Upper lobe of right lung (tissue), 1 donor: ENCODE measurements around the gene ALDH18A1. TPM values are rescaled to one million over a fixed set of nuclear protein-coding genes. Genes with fewer than 3 reads are reported as not detected.

Source experiments
- ATAC-seq: fragments of 200-7000 bp; cut with Tn5 transposase; one replicate; pipeline ENCODE4 v1.9.1; 2020; ENCODE audit warnings: mild to moderate bottlenecking, moderate library complexity
- DNase-seq: peaks from one replicate; pipeline ENCODE4 v3.0.0-alpha.2; 2020
- H3K27ac ChIP-seq: fragments of 200-600 bp; one replicate; pipeline ENCODE4 v1.8.0; 2022
- H3K27me3 ChIP-seq: fragments of 200-600 bp; one replicate; pipeline ENCODE4 v1.8.0; 2022; ENCODE audit warnings: mild to moderate bottlenecking
- H3K36me3 ChIP-seq: fragments of 200-600 bp; one replicate; pipeline ENCODE4 v1.8.0; 2022
- H3K4me1 ChIP-seq: fragments of 200-600 bp; one replicate; pipeline ENCODE4 v1.8.0; 2022
- H3K4me3 ChIP-seq: fragments of 200-600 bp; one replicate; pipeline ENCODE4 v1.8.0; 2022; ENCODE audit warnings: mild to moderate bottlenecking
- H3K9me3 ChIP-seq: fragments of 200-600 bp; one replicate; pipeline ENCODE4 v1.8.0; 2022
- CTCF ChIP-seq: fragments of 200-600 bp; IDR thresholded peaks from one replicate; pipeline ENCODE4 v1.8.0; 2022; ENCODE audit warnings: antibody characterized with exemption
- intact Hi-C: fragments of 100-400 bp; cut with DNase I; formaldehyde crosslinking; loops from one replicate; pipeline ENCODE4 v1.11.0; 2022
- long read RNA-seq: library from polyadenylated mRNA; unstranded; transcript quantifications from one replicate; pipeline ENCODE4 v2.0.0, GENCODE V29; 2021
- total RNA-seq: library from RNA; stranded (reverse); fragmentation: NEBNext Ultra II Directional; extraction: Animal tissue kit (Norgen Biotek cat#: 25700); gene quantifications from one replicate; pipeline ENCODE4 v1.2.1, GENCODE V29; 2021
- donor health status: DM: no; HTN: yes; CAD: no; lungs with severe emphysema.

The ALDH18A1 gene
- total RNA-seq, result 32.8 TPM
- long read RNA-seq, transcript ALDH18A1-202 (18 exons, 3,359 nt), result major isoform, 26 of 44 reads
- long read RNA-seq, partial matches to known transcripts, result 8 of 44 reads
- long read RNA-seq, other reads (novel, unspliced or antisense), result 10 of 44 reads

DNA sequence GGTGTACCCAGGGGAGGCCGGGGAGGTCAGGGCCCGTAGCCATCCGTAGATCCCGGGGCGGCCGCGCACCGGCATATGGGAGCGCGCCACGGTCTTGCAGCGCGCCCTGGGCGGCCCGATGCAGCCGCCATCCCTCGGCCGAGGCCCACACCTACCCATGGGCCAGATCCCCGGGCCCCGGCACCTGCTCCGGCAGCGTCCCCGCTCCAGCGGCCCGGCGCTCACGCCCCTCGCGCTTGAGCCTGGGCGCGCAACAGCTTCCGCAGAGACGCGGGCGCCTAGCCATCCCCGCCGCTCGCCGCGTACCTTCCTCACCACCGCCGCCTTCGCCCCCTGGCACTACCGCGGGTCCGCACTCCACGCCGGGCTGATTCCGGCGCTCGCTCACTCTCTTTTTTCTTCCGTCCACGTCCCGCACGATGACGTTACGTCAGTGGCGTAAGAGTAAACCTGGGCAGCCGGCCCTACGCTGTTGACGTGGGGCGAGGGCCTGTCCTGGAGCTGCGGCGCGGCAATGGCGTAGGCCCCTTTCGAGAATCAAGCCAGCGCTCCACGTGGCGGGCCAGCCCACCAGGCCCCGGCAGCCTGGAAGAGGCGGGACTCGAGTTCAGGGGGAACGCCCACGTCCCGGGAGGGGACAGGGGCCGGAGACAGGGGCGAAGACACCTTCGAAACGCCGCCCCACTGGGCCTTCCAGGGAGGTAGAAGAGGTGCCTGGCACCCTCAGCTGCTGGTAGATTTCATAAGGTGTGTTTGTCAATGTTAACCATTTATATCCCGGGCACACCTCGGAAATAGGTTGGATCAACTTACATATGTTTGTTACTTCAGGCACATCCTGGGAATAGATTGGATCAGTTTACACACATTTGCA is at the start of gene ALDH18A1:
Gene ALDH18A1, minus strand, starts transcription at position 421 of the 874 bp plus-strand sequence. CDS start 3,334 bp downstream, outside the sequence.
- ATAC-seq (peak; percentile 96), DNase-seq (peak; percentile 96)
- Histone ChIP-seq H3K36me3 (peaks cover 13% of the 10 kb centered on the region), H3K9me3 (no peaks in the 10 kb centered on the region), H3K27me3 (no peaks in the 10 kb centered on the region), H3K4me1 (peaks cover 3% of the 10 kb centered on the region), H3K27ac (peak within 1 kb of the TSS; percentile 28), H3K4me3 (peak within 1 kb of the TSS; percentile 74)
- intact Hi-C loops, result no loop called here
- no peak for TF ChIP-seq CTCF

- H3K27me3 ChIP-seq, result no peaks in the 10 kb centered on the region
- TF ChIP-seq CTCF, result no peak
- no peak for ATAC-seq
- H3K36me3 ChIP-seq, result no peaks in the 10 kb centered on the region
- DNase-seq, result no peak
- H3K27ac ChIP-seq, result no peak overlapping the region
- H3K9me3 ChIP-seq, result no peaks in the 10 kb centered on the region
- intact Hi-C loops, result loop anchor here (10.0 kb wide), 1 partner anchor 146 kb away; no protein-coding TSS in a partner anchor
- H3K4me3 ChIP-seq, result no peak overlapping the region
- H3K4me1 ChIP-seq, result no peaks in the 10 kb centered on the region
These were observed 41.9 kb upstream of the ALDH18A1 start for GRCh38 chr10:95698415-95698814.

DNA sequence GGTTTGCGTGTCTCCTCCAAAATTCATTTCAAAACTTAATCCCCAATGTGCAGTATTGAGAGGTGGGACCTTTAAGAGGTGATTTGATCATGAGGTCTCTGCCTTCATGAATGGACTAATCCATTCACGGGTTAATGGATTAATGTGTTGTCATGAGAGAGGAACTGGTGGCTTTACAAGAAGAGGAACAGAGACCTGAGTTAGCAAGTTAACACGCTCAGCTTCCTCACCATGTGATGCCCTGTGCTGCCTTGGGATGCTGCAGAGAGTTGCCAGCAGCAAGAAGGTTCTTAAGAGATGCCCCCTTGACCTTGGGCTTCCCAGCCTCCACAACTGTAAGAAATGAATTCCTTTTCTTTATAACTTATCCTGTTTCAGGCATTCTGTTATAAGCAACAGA is 40.9 kb upstream of the ALDH18A1 start:
- no peak overlapping the region for H3K27ac ChIP-seq
- ATAC-seq (peak; percentile 20), DNase-seq (no peak)
- H3K9me3 ChIP-seq, result no peaks in the 10 kb centered on the region
- no peaks in the 10 kb centered on the region for H3K27me3 ChIP-seq
- no peak overlapping the region for H3K4me3 ChIP-seq
- intact Hi-C loops, result loop anchor here (10.0 kb wide), 1 partner anchor 147 kb away; no protein-coding TSS in a partner anchor
- no peaks in the 10 kb centered on the region for H3K36me3 ChIP-seq
- H3K4me1 ChIP-seq, result peaks cover 8% of the 10 kb centered on the region
- TF ChIP-seq CTCF, result no peak

DNA sequence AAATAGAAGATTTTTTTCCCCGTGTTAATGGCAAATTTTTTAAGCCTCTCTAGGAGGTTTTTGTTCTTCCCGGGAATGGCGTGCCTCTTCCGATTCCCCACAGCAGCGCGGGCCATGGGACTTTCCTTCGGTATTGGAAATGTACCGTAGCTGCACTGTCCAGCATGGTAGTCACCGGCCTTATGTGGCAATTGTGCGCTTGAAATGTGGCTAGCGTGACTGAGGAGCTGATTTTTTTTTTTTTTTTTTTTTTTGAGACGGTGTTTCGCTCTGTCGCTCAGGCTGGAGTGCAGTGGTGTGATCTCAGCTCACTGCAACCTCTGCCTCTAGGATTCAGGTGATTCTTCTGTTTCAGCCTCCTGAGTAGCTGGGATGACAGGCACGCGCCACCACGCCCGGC is 38.2 kb upstream of the ALDH18A1 start:
- Histone ChIP-seq H3K9me3 (no peaks in the 10 kb centered on the region), H3K4me3 (no peak overlapping the region), H3K36me3 (peaks cover 12% of the 10 kb centered on the region), H3K27ac (no peak overlapping the region), H3K27me3 (no peaks in the 10 kb centered on the region), H3K4me1 (peaks cover 19% of the 10 kb centered on the region)
- ATAC-seq (no peak), DNase-seq (no peak)
- intact Hi-C loops, result loop anchor here (10.0 kb wide), 1 partner anchor 150 kb away; no protein-coding TSS in a partner anchor
- no peak for TF ChIP-seq CTCF

DNA sequence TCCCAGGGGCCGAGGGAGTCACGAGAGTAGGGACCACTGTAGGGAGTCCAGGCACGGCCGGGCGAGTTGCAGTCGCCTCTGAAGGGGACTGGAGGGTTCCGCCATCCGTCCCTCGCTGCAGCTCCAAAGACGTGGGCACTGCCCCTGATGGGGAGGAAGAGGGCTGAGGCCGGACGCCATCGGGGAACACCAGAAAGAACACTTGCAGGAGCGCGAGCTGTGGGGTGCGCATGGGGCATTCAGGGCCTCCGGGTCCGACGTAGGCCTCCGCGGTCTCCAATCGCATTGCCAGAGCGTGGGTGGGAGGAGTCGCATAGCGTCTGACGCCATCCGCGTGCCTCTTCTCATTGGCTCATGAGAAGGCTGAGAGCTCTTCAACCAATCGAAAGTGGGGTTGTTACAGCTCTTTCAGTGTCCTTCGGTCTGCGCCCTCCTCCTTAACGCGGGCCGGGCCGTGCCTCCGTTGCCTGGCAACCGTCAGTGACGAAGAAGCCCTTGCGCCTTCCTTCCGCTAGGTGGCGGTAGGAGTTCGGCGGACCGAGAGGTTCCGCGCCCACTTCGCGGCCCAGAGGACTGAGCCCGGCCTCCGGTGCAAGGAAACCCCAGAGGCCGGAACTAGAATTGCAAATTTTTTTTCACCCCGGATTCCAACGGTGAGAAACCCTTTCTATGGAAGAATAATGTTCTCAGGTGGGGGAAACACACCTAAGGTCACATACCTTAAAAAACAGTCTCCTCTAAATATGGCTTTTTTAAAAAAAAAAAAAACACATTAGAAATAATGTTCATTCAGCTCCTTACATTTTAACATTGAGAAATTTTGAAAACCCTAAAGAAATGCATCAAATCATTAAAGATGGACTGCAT is 37.4 kb upstream of the ALDH18A1 start, which contains the start of gene TCTN3:
Gene TCTN3, minus strand, starts transcription at position 260 of the 867 bp plus-strand sequence. Its CDS starts 28 bp downstream, at position 232.
- Histone ChIP-seq H3K27ac (peak within 1 kb of the TSS; percentile 82), H3K36me3 (peaks cover 20% of the 10 kb centered on the region), H3K4me3 (peak within 1 kb of the TSS; percentile 79), H3K4me1 (peaks cover 19% of the 10 kb centered on the region), H3K27me3 (no peaks in the 10 kb centered on the region), H3K9me3 (no peaks in the 10 kb centered on the region)
- intact Hi-C loops, result loop anchor here (10.0 kb wide), 1 partner anchor 151 kb away; no protein-coding TSS in a partner anchor
- ATAC-seq (peak; percentile 99), DNase-seq (peak; percentile 96)
- TF ChIP-seq CTCF, result peak; percentile 98
